ENCODE measurements around the gene OR8A1.
"Not testable (repeated sequence)": the region's sequence is repeated elsewhere in the genome, so short reads cannot be mapped to it uniquely, and the experiment has no call there.

Gene OR8A1

DNA sequence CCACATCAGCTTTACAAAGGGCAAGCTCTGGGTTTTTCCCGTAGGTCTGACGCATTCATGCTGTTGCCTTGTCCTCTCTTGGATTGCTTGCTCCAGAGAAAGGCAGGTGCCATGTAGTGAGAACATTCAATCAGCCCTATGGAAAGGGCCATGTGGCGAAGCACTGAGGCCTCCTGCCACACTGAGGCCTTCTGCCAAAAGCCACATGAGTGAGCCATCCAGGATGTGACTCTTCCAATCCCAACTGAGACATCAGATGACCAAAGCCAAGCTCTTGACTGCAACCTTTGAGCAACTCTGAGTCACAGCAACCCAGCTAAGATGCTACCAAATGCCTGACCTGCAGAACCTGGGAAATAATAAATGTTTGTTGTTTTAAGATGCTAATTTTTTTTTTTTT lies 32.4 kb downstream of the OR8A1 start:
- TF ChIP-seq, protein P1, sequence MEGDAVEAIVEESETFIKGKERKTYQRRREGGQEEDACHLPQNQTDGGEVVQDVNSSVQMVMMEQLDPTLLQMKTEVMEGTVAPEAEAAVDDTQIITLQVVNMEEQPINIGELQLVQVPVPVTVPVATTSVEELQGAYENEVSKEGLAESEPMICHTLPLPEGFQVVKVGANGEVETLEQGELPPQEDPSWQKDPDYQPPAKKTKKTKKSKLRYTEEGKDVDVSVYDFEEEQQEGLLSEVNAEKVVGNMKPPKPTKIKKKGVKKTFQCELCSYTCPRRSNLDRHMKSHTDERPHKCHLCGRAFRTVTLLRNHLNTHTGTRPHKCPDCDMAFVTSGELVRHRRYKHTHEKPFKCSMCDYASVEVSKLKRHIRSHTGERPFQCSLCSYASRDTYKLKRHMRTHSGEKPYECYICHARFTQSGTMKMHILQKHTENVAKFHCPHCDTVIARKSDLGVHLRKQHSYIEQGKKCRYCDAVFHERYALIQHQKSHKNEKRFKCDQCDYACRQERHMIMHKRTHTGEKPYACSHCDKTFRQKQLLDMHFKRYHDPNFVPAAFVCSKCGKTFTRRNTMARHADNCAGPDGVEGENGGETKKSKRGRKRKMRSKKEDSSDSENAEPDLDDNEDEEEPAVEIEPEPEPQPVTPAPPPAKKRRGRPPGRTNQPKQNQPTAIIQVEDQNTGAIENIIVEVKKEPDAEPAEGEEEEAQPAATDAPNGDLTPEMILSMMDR (IDR thresholded peaks at IDR 0.05; ENCODE audit: control insufficient read depth, extremely low read depth, insufficient read depth): no peak
- H3K4me3 ChIP-seq (ENCODE audit: low read depth, low read length): no peak overlapping the region
- DNase-seq (ENCODE audit: low read depth): no peak

DNA sequence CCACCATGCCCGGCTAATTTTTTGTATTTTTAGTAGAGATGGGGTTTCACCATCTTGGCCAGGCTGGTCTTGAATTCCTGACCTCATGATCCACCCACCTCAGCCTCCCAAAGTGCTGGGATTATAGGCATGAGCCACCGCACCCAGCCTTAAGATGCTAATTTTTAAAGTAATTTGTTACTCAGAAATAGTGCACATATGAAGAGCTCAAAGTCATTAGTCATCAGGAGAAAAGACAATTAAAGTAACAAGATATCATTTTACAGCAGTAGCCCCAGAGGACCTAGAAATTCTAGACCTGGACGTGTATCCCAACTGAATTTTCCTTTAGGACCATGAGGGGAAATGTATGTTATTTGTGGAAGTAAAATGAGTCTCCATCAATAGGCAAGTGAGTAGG lies 32.9 kb downstream of the OR8A1 start:
- not testable (repeated sequence) for H3K4me3 ChIP-seq (ENCODE audit: low read depth, low read length); DNase-seq (ENCODE audit: low read depth)

DNA sequence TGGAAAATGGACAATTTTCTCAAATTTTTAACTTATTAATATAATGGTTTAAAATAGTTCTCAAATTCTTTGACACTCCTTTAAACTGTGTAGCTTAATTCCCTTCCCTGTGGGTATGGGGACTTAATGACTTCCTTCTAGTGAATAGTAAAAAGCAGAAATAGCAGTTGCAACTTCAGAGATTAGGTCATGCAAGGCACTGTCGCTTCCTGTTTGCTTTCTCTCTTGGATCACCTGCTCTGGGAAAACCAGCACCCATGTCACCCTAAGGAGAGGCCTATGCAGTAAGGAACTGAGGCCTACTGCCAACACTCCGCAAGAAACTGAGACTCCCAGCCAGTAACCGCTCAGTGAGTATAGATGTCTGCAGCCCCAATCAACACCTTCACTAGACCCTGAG lies 35.9 kb downstream of the OR8A1 start:
- TF ChIP-seq, protein P1 (IDR thresholded peaks at IDR 0.05; ENCODE audit: control insufficient read depth, extremely low read depth, insufficient read depth): no peak
- DNase-seq (ENCODE audit: low read depth): peak; percentile 61
- H3K4me3 ChIP-seq (ENCODE audit: low read depth, low read length): no peak overlapping the region

DNA sequence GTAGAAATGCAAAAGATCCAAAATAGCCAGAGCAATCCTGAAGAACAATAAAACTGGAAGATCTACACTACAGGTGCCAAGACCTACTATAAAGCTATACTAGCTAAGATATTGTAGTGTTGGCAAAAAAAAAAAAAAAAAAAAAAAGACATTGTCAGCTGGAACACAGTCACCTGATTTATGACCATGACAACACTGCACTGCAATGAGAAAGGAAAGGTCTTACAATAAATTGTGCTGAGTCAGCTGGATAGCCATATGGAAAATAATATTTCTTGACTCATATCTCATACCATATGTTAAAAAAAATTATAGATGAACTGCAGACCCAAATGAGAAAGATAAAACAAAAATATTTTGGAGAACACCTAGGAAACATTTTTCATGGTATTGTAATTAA lies 38.4 kb downstream of the OR8A1 start:
- peak; percentile 52 for DNase-seq (ENCODE audit: low read depth)
- H3K4me3 ChIP-seq (ENCODE audit: low read depth, low read length): no peak overlapping the region
- TF ChIP-seq, protein P1 (IDR thresholded peaks at IDR 0.05; ENCODE audit: control insufficient read depth, extremely low read depth, insufficient read depth): no peak

DNA sequence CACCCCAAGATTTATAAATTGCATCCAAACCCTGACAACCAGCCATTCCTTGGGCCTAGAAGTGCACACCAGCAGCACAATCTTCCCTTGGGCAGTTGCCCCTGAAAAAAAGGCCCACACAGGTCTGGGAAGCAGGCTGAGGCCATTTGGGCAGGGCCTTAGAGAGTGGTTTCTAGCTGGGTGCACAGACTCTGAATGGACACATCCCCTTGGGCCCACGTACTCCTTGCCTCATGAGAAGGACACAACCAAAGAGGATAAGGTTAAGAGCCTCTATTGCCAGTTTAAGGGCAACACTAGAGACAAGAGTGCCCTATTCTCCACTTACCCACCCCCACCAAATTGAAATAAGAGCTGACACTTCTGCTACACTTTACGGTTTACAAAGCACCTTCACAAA lies 40.5 kb downstream of the OR8A1 start:
- TF ChIP-seq, protein P1 (IDR thresholded peaks at IDR 0.05; ENCODE audit: control insufficient read depth, extremely low read depth, insufficient read depth): no peak
- DNase-seq (ENCODE audit: low read depth): no peak
- no peak overlapping the region for H3K4me3 ChIP-seq (ENCODE audit: low read depth, low read length)

DNA sequence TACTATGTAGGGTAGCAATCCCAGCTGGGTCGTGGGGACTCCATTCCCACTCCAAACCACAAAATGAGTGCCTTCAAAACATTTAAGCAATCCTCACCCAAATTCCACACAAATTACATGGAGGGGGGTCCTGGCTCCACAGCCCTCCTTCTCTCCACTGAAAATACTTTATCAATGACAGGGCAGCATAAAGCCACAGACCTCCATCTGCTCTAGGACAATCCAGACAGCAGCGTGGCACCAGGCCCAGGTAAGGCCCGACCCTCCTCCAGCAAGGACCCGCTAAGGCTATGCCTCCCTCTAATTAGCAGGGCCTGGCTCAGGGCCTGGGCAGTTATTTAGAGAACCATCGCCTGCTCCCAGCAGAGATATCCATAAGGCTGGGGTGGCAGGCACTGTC lies 41.3 kb downstream of the OR8A1 start, which contains the start of gene PANX3:
Gene PANX3, plus strand, starts transcription at position 365 of the 400 bp plus-strand sequence. CDS start 129 bp downstream, outside the sequence.
- no peak within 1 kb of the TSS for H3K4me3 ChIP-seq (ENCODE audit: low read depth, low read length)
- DNase-seq (ENCODE audit: low read depth): no peak
- TF ChIP-seq, protein P1 (IDR thresholded peaks at IDR 0.05; ENCODE audit: control insufficient read depth, extremely low read depth, insufficient read depth): no peak

DNA sequence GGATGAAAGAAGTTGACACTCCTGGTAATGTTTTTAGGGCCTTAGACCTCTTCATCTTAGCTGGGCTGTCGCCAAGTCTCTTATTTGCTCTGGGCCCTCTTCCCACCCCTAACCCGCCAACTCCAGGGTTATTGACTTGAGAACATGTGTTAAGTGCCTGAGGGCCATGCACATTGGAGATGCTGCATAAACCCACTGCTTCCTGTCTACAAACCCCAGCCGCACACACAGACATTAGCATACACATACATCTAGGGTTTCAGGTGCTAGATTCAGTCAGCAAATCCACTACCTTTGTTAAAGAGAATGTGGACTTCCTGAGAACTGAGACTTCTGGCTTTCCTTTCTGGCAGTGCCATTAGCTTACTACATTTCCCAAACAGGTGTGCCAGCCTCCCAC lies 42.2 kb downstream of the OR8A1 start:
- TF ChIP-seq, protein P1 (IDR thresholded peaks at IDR 0.05; ENCODE audit: control insufficient read depth, extremely low read depth, insufficient read depth): no peak
- no peak for DNase-seq (ENCODE audit: low read depth)

More for the DNA sequence above, 42.2 kb downstream of the OR8A1 start:
- no peak overlapping the region for H3K4me3 ChIP-seq (ENCODE audit: low read depth, low read length)

All from LNCaP clone FGC (cell line).